Osteocyte (in vitro differentiated cells): ENCODE data around the gene LCE2C. TPM values are rescaled to one million over a fixed set of nuclear protein-coding genes. Genes with fewer than 3 reads are reported as not detected.

Experiments used
- DNase-seq: peaks from one replicate; pipeline ENCODE4 v3.0.0; 2021; ENCODE audit warnings: mixed read lengths; ENCODE audit not compliant: unreplicated experiment; ENCODE audit errors: extremely low spot score
- H3K27ac Mint-ChIP-seq: one replicate; pipeline ENCODE4 v1.8.0; 2021; ENCODE audit warnings: mild to moderate bottlenecking, mixed read lengths; ENCODE audit not compliant: unreplicated experiment
- H3K27me3 Mint-ChIP-seq: one replicate; pipeline ENCODE4 v1.8.0; 2021; ENCODE audit warnings: mixed read lengths; ENCODE audit not compliant: unreplicated experiment
- H3K36me3 Mint-ChIP-seq: one replicate; pipeline ENCODE4 v1.8.0; 2021; ENCODE audit warnings: mixed read lengths; ENCODE audit not compliant: unreplicated experiment
- H3K4me1 Mint-ChIP-seq: one replicate; pipeline ENCODE4 v1.8.0; 2021; ENCODE audit warnings: mixed read lengths; ENCODE audit not compliant: unreplicated experiment
- H3K4me3 Mint-ChIP-seq: one replicate; pipeline ENCODE4 v1.8.0; 2021; ENCODE audit warnings: mild to moderate bottlenecking, moderate library complexity, mixed read lengths; ENCODE audit not compliant: unreplicated experiment
- H3K9me3 Mint-ChIP-seq: one replicate; pipeline ENCODE4 v1.8.0; 2021; ENCODE audit warnings: mixed read lengths; ENCODE audit not compliant: unreplicated experiment
- total RNA-seq: library from RNA; stranded (reverse); gene quantifications from 2 replicates; pipeline ENCODE4 v1.2.1, GENCODE V29; 2021
- TF ChIP-seq, protein P1 (sequence below): fragments of 200-600 bp; sonication (generic); IDR thresholded peaks from 2 replicates; pipeline ENCODE4 v1.5.0; 2021; ENCODE audit warnings: antibody characterized with exemption, mild to moderate bottlenecking, moderate library complexity

LCE2C gene
- total RNA-seq, 1 donor from 2014 or later, result not detected

DNA sequence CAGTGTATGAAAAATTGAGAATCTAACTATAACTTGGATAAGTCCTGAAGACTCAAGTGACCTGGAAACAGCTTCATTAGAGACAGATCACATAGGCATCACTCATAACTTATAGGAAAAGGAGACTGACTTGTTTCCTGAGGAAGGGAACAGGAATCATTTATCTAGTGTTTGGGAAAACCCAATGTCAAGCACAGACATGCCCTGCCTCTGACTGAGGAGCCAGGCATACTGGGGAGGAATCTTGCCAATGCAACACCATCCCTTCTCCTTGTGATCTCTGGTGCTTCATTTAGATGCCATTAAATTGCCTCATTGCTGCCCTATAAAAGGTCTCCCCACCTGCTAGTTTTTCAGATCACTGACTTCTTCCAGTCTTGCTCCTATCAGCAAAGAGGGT lies 43.2 kb downstream of the LCE2C start:
- no peaks in the 10 kb centered on the region for H3K27me3 Mint-ChIP-seq
- no peaks in the 10 kb centered on the region for H3K4me1 Mint-ChIP-seq
- no peak overlapping the region for H3K27ac Mint-ChIP-seq
- no peak overlapping the region for H3K4me3 Mint-ChIP-seq
- TF ChIP-seq, protein P1, sequence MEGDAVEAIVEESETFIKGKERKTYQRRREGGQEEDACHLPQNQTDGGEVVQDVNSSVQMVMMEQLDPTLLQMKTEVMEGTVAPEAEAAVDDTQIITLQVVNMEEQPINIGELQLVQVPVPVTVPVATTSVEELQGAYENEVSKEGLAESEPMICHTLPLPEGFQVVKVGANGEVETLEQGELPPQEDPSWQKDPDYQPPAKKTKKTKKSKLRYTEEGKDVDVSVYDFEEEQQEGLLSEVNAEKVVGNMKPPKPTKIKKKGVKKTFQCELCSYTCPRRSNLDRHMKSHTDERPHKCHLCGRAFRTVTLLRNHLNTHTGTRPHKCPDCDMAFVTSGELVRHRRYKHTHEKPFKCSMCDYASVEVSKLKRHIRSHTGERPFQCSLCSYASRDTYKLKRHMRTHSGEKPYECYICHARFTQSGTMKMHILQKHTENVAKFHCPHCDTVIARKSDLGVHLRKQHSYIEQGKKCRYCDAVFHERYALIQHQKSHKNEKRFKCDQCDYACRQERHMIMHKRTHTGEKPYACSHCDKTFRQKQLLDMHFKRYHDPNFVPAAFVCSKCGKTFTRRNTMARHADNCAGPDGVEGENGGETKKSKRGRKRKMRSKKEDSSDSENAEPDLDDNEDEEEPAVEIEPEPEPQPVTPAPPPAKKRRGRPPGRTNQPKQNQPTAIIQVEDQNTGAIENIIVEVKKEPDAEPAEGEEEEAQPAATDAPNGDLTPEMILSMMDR, result no peak
- no peak for DNase-seq
- H3K9me3 Mint-ChIP-seq, result peaks cover 27% of the 10 kb centered on the region
- H3K36me3 Mint-ChIP-seq, result no peaks in the 10 kb centered on the region

- no peaks in the 10 kb centered on the region for H3K9me3 Mint-ChIP-seq
These were observed 50.2 kb downstream of the LCE2C start for GRCh38 chr1:152725261-152725660.

More at GRCh38 chr1:152725261-152725660, 50.2 kb downstream of the LCE2C start:
- Mint-ChIP-seq H3K36me3 (no peaks in the 10 kb centered on the region), H3K4me3 (no peak overlapping the region), H3K4me1 (no peaks in the 10 kb centered on the region), H3K27ac (no peak overlapping the region), H3K27me3 (no peaks in the 10 kb centered on the region)
- no peak for DNase-seq
- TF ChIP-seq, protein P1, result no peak

Other genes starting within 250 kb of the LCE2C start
- not detected in 2 replicates for gene LCE5A, start 164.5 kb upstream of the LCE2C start, total RNA-seq
- gene CRCT1, start 160.8 kb upstream of the LCE2C start, total RNA-seq, result not detected in 2 replicates
- gene LCE3E, start 108.5 kb upstream of the LCE2C start, total RNA-seq, result not detected in 2 replicates
- gene LCE3D, start 94.8 kb upstream of the LCE2C start, total RNA-seq, result not detected in 2 replicates
- not detected in 2 replicates for gene LCE3C, start 75.0 kb upstream of the LCE2C start, total RNA-seq
- gene LCE3B, start 61.5 kb upstream of the LCE2C start, total RNA-seq, result not detected in 2 replicates
- gene LCE3A, start 52.2 kb upstream of the LCE2C start, total RNA-seq, result not detected in 2 replicates
- gene LCE2D, start 11.9 kb upstream of the LCE2C start, total RNA-seq, result not detected in 2 replicates
- not detected in 2 replicates for gene LCE2B, start 10.8 kb downstream of the LCE2C start, total RNA-seq
- not detected in 2 replicates for gene LCE2A, start 23.1 kb downstream of the LCE2C start, total RNA-seq
- gene LCE4A, start 32.9 kb downstream of the LCE2C start, total RNA-seq, result not detected in 2 replicates
- not detected in 2 replicates for gene KPRP, start 82.7 kb downstream of the LCE2C start, total RNA-seq
- gene LCE1F, start 99.9 kb downstream of the LCE2C start, total RNA-seq, result not detected in 2 replicates
- not detected in 2 replicates for gene LCE1E, start 111.0 kb downstream of the LCE2C start, total RNA-seq
- not detected in 2 replicates for gene LCE1D, start 121.4 kb downstream of the LCE2C start, total RNA-seq
- gene LCE1C, start 131.4 kb downstream of the LCE2C start, total RNA-seq, result not detected in 2 replicates
- gene LCE1B, start 136.7 kb downstream of the LCE2C start, total RNA-seq, result not detected in 2 replicates
- gene LCE1A, start 152.2 kb downstream of the LCE2C start, total RNA-seq, result not detected in 2 replicates
- not detected in 2 replicates for gene LCE6A, start 167.6 kb downstream of the LCE2C start, total RNA-seq
- not detected in 2 replicates for gene LCE7A, start 184.7 kb downstream of the LCE2C start, total RNA-seq
- not detected in 2 replicates for gene SMCP, start 203.0 kb downstream of the LCE2C start, total RNA-seq
- not detected in 2 replicates for gene IVL, start 233.3 kb downstream of the LCE2C start, total RNA-seq